ENCODE data around the gene CCHCR1. TPM values are rescaled to one million over a fixed set of nuclear protein-coding genes. Genes with fewer than 3 reads are reported as not detected.
A peak's percentile ranks its signal among the peaks of the same experiment; 100 is the strongest.

CCHCR1 gene
- total and polyA plus RNA-seq, 2 of the 13 experiments (the other 11 are each of a cell fraction or from before 2014, with no cell fraction given), result 14.6 to 28.2 TPM

DNA sequence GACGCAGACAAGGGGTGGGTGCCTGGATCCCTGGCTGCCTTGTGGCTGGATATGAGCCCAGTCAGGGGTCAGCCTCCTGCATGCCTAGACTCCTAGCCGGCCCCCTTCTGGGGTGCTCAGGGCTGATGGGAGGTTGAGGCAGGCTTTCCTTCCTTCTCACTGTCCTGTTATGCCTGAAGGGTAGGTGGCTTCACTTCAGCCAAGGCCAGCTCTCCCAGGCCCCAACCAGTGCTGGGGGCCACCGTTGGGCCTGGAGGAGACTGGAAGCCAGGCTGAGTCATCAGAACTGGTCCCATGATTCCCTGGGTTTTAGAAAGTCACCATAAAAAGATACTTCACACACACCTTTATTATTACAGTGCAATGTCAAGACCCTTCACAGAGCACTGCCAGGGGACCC, 15.8 kb upstream of the CCHCR1 start:
- in situ Hi-C loops (cut with HindIII; ENCODE audit: extremely low pct_ligation_motif_present, low pct_unique_long_range_greater_than_20kb), result no loop called here
- POLR2A ChIA-PET, result no interaction called here
- no peak for DNase-seq (ENCODE audit: low spot score)

More for the DNA sequence above, 15.8 kb upstream of the CCHCR1 start:
- BruUV-seq (replicated peaks), result no TSS peak
- CTCF ChIA-PET (ENCODE audit: low intra/inter-chr PET ratio, low total read pairs), result no interaction called here
- ATAC-seq, result no peak
- FAIRE-seq, result no peak
- intact Hi-C loops (cut with micrococcal nuclease; ENCODE audit: unreplicated experiment), result no loop called here
- Histone ChIP-seq H3K79me2 (ENCODE audit: insufficient read depth, low read length) (peaks cover 3% of the 10 kb centered on the region), H3K9ac (ENCODE audit: insufficient read depth, low read depth, low read length) (no peak overlapping the region), H3K4me1 (ENCODE audit: insufficient read depth, low read length) (no peaks in the 10 kb centered on the region), H4K20me1 (ENCODE audit: insufficient read depth, low read length) (no peaks in the 10 kb centered on the region; the same call in 1 of the 2 replicates), H3K27me3 (ENCODE audit: control insufficient read depth in 1 of 2, insufficient read depth in 2 of 2, low read length in 2 of 2) (no peaks in the 10 kb centered on the region), H2AFZ (ENCODE audit: low read length) (no peak overlapping the region), H3K27ac (ENCODE audit: extremely low read length, insufficient read depth, low read length) (no peak overlapping the region), H3K4me2 (ENCODE audit: low read depth, low read length) (no peak overlapping the region), H3K9me3 (ENCODE audit: low read length) (no peaks in the 10 kb centered on the region), H3K4me3 (replicated peaks in 1 of 3; ENCODE audit: insufficient read depth in 1 of 3, low read depth in 2 of 3, low read length in 3 of 3) (no peak overlapping the region), H3K36me3 (replicated peaks in 1 of 2; ENCODE audit: control insufficient read depth in 1 of 2, insufficient read depth in 2 of 2, low read length in 2 of 2) (peaks cover 10 to 45% of the 10 kb centered on the region in 2 experiments)
- WGBS (ENCODE audit: low lambda C conversion rate), result 100% methylated on average over 2 of the region's 3 CpGs
- TF ChIP-seq CCDC6 (CRISPR knock-in tag; IDR thresholded peaks at IDR 0.05) (no peak), NPAS2 (CRISPR knock-in tag; IDR thresholded peaks at IDR 0.05; ENCODE audit: borderline replicate concordance) (no peak), TAF1 (CRISPR knock-in tag; IDR thresholded peaks at IDR 0.05) (no peak), TBX2 (CRISPR knock-in tag; IDR thresholded peaks at IDR 0.05; ENCODE audit: borderline replicate concordance) (no peak), RFXAP (CRISPR knock-in tag; IDR thresholded peaks at IDR 0.05; ENCODE audit: borderline replicate concordance) (no peak), RARG (CRISPR knock-in tag; IDR thresholded peaks at IDR 0.05; ENCODE audit: low read depth) (no peak), ZNF724P (CRISPR knock-in tag; IDR thresholded peaks at IDR 0.05; ENCODE audit: borderline replicate concordance) (no peak), MAFK (conservative IDR thresholded peaks at IDR 0.05 in 1 of 2, IDR thresholded peaks at IDR 0.05 in 1 of 2; ENCODE audit: low read length in 2 of 2) (peak in 1 of 2 experiments; percentile 22; a peak in 2 of 4 replicates), POLR2A (IDR thresholded peaks at IDR 0.05; ENCODE audit: insufficient read depth in 1 of 2, low read depth in 2 of 2, low read length in 2 of 2) (0 out of 4 replicates have a peak, but pooled peaks of 1 of the 2 experiments have one; percentile 16), ZNF841 (CRISPR knock-in tag; IDR thresholded peaks at IDR 0.05; ENCODE audit: borderline replicate concordance) (no peak), EP300 (IDR thresholded peaks at IDR 0.05; ENCODE audit: low read depth in 2 of 2, low read length in 2 of 2) (no peak), EP300 (CRISPR knock-in tag; IDR thresholded peaks at IDR 0.05; ENCODE audit: borderline replicate concordance) (no peak)
- TF ChIP-seq, protein P1, sequence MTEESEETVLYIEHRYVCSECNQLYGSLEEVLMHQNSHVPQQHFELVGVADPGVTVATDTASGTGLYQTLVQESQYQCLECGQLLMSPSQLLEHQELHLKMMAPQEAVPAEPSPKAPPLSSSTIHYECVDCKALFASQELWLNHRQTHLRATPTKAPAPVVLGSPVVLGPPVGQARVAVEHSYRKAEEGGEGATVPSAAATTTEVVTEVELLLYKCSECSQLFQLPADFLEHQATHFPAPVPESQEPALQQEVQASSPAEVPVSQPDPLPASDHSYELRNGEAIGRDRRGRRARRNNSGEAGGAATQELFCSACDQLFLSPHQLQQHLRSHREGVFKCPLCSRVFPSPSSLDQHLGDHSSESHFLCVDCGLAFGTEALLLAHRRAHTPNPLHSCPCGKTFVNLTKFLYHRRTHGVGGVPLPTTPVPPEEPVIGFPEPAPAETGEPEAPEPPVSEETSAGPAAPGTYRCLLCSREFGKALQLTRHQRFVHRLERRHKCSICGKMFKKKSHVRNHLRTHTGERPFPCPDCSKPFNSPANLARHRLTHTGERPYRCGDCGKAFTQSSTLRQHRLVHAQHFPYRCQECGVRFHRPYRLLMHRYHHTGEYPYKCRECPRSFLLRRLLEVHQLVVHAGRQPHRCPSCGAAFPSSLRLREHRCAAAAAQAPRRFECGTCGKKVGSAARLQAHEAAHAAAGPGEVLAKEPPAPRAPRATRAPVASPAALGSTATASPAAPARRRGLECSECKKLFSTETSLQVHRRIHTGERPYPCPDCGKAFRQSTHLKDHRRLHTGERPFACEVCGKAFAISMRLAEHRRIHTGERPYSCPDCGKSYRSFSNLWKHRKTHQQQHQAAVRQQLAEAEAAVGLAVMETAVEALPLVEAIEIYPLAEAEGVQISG (CRISPR knock-in tag; IDR thresholded peaks at IDR 0.05), result no peak
- TF ChIP-seq, protein P2, sequence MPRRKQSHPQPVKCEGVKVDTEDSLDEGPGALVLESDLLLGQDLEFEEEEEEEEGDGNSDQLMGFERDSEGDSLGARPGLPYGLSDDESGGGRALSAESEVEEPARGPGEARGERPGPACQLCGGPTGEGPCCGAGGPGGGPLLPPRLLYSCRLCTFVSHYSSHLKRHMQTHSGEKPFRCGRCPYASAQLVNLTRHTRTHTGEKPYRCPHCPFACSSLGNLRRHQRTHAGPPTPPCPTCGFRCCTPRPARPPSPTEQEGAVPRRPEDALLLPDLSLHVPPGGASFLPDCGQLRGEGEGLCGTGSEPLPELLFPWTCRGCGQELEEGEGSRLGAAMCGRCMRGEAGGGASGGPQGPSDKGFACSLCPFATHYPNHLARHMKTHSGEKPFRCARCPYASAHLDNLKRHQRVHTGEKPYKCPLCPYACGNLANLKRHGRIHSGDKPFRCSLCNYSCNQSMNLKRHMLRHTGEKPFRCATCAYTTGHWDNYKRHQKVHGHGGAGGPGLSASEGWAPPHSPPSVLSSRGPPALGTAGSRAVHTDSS (CRISPR knock-in tag; conservative IDR thresholded peaks at IDR 0.05), result no peak
- TF ChIP-seq, protein P3, sequence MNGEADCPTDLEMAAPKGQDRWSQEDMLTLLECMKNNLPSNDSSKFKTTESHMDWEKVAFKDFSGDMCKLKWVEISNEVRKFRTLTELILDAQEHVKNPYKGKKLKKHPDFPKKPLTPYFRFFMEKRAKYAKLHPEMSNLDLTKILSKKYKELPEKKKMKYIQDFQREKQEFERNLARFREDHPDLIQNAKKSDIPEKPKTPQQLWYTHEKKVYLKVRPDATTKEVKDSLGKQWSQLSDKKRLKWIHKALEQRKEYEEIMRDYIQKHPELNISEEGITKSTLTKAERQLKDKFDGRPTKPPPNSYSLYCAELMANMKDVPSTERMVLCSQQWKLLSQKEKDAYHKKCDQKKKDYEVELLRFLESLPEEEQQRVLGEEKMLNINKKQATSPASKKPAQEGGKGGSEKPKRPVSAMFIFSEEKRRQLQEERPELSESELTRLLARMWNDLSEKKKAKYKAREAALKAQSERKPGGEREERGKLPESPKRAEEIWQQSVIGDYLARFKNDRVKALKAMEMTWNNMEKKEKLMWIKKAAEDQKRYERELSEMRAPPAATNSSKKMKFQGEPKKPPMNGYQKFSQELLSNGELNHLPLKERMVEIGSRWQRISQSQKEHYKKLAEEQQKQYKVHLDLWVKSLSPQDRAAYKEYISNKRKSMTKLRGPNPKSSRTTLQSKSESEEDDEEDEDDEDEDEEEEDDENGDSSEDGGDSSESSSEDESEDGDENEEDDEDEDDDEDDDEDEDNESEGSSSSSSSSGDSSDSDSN (CRISPR knock-in tag; IDR thresholded peaks at IDR 0.05), result no peak

Data from HepG2 (cell line).